GM18858 (cell line): Measurements from ENCODE around the gene RNF149.
"Not testable (repeated sequence)": the region's sequence is repeated elsewhere in the genome, so short reads cannot be mapped to it uniquely, and the experiment has no call there.

ENCODE experiments used
- ATAC-seq: cut with Tn5 transposase; IDR thresholded peaks from one replicate; pipeline ENCODE4 v1.9.1; 2021; ENCODE audit not compliant: unreplicated experiment

The RNF149 gene

DNA sequence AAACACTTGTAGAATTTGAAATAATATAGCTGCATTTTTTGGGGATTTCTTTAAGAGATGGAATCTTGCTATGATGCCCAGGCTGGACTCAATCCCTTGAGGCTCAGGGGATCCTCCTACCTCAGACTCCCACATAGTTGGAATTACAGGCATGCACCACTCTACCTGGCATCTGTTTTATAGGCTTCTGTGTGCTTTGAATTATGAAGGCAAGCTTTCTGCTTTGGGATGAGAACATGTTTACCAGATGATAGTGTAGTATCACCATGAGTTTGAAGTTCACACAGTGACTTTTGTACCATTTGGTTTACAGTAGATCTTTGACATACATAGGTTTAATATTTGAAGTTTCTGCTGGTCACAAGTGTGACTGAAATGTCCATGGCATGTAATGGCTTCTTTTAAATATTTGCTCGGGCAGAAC, 45.1 kb downstream of the RNF149 start:
- no peak for ATAC-seq

DNA sequence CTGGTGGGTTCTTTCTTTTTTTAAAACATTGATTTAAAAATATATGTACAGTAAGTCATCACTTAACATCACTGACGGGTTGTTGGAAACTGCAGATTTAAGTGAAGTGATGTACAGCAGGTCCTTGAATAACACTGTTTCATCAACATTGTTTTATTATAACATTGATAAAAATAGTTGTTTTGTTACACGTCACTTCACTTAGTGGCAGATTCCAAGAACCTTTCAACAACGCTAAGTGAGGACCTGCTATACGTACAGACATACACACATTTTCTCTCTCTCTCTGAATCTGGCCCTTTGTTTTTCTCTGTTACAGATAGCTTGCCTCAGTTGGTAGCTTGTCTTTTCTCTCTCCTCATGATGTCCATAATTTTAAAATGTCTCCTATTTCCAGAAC, 46.4 kb downstream of the RNF149 start:
- no peak for ATAC-seq

DNA sequence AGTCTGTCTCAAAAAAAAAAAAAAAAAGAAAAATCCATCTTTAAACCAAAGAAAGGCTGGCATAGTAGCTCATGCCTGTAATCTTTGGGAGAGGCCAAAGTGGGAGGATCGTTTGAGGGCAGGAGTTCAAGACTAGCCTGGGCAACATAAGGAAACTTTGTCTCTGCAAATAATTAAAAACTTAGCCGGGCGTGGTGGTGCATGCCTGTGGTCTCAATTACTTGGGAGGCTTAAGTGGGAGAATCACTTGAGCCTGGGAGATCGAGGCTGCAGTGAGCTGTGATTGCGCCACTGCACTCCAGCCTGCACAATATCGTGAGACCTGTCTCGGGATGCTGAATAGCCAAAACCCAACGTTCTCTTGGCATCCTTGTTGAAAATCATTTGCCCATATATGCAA, 49.7 kb downstream of the RNF149 start:
- ATAC-seq = no peak

DNA sequence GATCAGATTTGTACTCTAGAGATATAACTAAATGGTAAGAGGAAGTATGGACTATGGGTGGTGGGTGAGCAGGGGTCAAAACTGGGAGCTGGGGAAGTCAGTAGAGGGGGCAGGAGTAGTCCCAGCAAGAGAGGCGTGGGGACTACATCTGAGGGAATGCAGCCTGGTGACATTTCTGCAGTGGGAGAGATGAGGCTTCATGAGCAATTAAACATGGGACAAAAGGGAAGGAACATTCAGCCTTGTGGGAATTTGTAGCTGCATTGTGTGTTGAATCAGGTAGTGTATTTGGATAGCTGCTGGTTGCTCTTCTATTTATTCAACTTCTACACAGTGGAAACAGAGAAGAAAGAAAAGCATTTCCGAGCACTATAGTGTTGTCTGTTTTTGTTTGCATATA, 52.2 kb downstream of the RNF149 start:
- ATAC-seq = no peak

DNA sequence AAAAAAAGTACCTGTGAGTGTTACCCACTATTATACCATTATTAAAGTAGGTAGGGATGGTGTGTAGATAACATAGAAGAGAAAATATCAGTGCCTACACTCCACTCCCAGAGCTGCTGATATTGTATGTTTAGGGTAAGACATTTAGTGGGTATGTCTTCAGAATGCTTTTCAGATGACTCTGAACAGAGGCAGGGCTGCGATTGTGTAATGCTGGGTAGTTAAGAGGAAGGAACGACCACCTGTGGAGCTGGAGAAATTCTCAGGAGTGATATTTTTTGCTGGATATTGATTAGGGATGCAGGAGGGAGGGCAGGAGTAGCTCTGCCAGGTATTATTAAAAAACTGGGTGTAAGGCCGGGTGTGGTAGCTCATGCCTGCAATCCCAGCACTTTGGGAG, 53.0 kb downstream of the RNF149 start:
- ATAC-seq = no peak

DNA sequence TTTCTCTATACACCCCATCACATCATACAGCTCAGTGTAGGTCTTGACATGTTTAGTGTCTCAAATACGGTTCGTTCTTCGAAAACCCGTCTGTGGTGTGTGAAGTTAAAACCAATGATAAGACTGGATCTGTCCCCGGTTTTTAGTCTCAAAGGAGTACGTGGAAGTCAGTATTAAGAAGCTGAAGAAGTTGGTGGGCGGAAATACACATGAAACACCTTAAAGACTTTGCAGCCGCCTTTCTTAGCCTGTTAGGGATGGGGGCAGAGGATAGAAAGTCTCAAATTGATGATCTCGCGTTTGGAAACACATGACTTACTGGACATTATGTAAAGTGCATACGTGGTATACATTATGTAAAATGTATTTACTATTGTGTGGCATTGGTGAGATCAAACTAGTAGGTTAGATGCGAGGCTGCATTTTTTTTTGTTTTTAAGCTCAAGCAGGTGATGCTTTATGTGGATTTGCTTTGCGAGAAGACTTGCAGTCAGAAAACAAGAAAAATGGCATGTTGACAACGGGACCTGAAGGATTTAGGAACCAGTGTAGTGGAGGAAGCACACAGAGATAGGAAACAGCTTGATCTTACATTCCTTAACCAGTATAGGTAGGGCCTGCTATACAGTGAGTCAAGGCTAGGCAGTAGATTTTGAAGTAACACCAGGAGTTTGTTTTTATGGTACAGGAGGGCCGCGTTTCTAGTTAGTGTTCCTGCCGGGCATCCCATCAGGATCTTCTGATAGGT, 54.6 kb downstream of the RNF149 start:
- ATAC-seq = no peak

DNA sequence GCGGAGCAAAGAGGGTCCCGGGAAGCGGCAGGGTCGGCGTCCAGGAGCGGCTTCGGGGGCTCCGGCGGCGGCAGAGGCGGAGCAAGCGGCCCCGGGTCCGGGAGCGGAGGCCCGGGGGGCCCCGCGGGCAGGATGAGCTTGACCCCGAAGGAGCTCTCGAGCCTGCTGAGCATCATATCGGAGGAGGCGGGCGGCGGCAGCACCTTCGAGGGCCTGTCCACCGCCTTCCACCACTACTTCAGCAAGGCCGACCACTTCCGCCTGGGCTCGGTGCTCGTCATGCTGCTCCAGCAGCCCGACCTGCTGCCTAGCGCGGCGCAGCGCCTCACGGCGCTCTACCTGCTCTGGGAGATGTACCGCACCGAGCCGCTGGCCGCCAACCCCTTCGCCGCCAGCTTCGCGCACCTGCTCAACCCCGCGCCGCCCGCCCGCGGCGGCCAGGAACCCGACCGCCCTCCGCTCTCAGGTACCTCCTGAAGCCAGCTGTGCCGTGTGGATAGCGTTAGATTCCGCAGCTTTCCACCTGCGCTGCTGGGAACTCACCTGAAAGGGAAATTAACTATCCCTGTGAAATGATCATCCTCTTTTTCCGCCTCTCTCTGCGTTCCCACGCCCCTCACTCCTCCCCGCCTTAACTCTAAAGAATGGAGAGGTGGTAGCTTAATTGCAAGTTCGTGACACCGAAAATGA, 55.3 kb downstream of the RNF149 start:
- ATAC-seq = peak; percentile 30

DNA sequence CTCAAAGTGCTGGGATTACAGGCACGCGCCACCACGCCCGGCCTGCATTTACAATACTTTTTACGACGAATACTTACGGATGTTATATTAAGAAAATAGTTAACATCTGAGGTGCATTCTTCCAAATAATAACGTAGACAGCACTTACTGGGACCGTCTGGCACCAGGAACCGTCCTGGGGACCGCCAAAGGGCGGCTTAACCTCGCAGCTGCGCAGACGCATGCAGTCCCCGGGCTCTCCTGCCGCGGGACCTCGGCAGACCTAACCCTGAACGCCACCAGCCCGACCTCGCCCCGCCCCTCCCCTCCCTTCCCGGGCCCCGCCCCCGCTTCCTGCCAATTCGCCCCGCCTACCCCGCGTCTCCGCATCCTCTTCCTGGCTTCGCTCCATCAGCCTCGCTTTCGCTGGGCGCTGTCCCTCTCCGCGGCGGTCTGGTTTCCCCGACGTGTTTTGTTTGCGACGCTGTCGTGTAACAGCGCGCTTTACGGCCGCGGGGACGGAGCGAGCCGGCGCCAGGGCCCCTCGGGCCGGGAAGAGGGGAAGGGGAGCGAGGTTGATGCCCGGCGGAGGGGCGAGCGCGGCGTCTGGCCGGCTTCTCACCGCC, 56.0 kb downstream of the RNF149 start, which contains the start of gene CNOT11:
CNOT11 (plus strand) TSS at position 479 of the 605 bp plus-strand sequence; CDS start at position 558, 79 bp downstream.
- peak; percentile 77 for ATAC-seq

DNA sequence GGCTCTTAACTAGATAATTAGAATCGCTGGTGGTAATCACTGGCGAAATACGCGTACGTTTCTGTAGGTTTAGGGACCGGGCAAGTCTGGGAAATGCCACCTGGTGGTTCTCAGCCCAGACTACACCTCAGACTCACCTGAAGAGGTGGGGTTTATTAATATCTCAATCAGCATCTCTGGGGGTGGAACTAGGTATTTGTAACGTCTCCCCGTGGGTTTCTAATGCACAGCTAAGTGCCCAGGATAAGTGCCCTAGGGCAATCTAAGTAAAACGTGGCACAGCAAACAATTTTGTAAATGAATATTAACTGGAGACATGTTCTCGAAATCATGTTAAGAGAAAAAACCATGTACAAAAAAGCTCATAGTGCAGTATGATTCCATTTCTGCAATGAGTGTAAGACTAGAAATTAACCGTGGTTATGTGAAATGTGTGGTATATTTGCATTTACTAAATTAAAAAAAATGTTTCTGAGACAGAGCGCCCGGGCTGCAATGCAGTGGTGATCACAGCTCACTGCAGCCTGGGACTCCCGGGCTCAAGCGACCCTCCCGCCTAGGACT, 56.6 kb downstream of the RNF149 start:
- peak; percentile 55 for ATAC-seq

DNA sequence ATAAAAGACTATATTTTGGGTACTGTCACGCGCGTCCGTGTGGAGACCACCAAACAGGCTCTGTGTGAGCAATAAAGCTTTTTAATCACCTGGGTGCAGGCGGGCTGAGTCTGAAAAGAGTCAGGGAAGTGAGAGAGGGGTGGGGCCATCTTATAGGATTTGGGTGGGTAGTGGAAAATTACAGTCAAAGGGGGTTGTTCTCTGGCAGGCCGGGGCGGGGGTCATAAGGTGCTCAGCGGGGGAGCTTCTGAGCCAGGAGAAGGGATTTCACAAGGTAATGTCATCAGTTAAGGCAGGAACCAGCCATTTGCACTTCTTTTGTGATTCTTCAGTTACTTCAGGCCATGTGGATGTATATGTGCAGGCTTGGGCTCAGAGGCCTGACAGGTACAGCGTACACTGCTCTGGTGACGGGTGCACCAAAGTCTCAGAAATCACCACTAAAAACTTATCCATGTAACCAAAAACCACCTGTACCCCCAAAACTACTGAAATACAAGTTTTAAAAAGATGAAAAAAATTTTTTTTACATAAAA, 57.2 kb downstream of the RNF149 start:
- not testable (repeated sequence) for ATAC-seq

DNA sequence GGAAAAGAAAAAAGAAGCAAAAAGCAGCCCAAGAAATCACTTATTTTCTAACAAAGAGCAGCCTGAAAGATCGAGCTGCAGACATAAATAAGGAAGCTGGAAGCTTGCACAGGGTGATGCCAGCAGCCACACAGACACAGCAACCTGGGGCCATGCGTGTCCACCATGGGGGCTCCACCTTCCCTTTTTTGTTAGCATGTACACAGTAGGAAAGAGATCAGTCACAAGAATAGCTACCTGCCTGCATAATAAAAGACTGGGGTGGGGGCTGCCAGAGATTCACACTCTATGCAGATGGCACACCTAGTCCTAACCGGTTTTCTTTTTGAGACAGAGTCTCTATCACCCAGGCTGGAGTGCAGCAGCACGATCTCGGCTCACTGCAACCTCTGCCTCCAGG, 58.7 kb downstream of the RNF149 start:
- ATAC-seq = no peak

DNA sequence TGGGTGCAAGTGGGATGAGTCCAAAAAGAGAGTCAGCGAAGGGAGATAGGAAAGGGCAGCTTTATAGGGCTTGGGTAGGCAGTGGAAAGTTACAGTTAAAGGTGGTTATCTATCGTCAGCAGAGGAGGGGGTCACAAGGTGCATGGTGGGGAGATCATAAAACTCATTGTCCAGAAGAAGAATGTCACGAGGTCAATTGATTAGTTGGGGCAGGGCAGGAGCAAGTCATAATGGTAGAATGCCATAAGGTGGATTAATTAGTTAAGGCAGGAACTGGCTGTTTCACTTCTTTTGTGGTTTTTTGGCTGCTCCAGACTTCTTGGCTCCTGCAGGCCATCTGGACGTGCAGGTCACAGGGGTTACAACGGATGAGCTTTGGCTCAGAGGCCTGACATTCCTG, 59.7 kb downstream of the RNF149 start:
- ATAC-seq = not testable (repeated sequence)

DNA sequence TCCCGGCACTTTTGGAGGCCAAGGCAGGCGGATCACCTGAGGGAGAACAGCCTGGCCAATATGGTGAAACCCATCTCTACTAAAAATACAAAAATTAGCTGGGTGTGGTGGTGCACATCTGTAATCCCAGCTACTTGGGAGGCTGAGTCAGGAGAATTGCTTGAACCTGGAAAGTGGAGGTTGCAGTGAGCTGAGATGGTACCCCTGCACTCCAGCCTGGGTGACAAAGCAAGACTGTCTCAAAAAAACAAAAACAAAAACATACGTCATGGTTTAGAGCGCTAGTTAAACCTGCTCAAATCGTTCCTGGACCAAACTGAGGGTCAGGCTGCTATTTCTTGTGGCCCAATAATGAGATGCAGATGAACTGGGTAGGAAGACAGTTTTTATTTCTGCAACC, 63.0 kb downstream of the RNF149 start:
- not testable (repeated sequence) for ATAC-seq

DNA sequence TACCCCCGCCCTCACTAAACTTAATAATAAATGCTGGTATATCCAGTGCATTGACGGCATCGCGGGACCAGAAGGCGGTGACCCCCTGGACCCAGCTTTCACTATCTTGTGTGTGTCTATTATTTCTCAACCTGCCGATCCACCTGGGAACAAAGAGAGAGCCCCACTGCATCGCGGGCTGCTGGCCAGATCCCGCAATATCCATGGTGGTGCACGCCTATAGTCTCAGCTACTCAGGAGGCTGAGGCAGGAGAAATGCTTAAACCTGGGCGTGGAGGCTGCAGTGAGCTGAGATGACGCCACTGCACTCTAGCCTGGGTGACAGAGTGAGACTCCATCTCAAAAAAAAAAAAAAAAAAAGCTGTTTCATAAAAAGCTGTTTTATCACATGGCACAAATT, 63.6 kb downstream of the RNF149 start:
- not testable (repeated sequence) for ATAC-seq

DNA sequence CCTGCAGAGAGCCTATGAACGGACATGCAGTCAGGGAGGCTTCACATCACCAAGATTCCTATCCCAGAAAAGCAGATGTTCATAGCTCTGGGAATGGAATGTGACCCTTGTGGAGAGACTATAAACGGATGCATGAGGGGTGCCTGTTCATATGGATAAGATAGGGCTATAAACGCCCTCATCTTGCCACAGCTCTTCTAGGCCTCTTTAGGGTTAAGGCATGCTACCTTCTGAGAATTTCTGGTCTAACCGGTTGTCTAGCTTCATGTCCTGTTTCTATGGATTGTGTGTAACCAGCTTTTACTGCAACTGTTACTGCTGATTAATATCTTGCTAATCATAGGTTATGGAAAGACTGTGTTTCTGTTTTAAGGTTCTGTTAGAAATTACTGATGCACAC, 64.1 kb downstream of the RNF149 start:
- ATAC-seq = not testable (repeated sequence)

DNA sequence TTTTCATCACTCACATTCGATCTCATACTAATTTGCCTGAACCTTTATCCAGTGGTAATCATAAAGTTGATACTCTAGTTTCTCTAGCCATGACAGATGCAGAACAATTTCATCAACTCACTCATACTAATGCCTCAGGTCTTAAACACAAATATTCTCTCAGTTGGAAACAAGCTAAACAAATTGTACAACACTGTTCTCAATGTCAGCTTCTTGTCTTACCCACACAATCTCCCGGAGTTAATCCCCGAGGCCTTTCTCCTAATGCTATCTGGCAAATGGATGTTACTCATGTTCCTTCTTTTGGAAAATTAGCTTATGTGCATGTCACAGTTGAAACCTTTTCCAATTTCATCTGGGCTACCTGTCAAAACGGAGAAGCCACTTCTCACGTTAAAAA, 67.3 kb downstream of the RNF149 start:
- ATAC-seq = no peak

DNA sequence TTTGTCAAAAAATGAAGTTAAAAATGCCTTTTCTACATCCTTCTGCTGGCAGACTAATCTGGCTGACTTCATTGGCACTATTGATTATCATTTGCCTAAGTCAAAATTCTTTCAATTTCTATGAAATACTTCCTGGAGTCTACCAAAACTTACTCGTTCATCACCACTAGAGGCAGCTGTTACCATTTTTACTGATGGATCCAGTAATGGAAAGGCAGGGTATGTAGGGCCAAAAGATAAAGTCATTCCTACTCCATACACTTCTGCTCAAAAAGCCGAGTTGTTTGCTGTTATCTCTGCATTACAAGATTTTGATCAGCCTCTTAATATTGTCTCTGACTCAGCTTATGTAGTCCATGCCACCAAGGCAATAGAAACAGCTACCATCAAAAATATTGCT, 67.8 kb downstream of the RNF149 start:
- ATAC-seq = not testable (repeated sequence)

DNA sequence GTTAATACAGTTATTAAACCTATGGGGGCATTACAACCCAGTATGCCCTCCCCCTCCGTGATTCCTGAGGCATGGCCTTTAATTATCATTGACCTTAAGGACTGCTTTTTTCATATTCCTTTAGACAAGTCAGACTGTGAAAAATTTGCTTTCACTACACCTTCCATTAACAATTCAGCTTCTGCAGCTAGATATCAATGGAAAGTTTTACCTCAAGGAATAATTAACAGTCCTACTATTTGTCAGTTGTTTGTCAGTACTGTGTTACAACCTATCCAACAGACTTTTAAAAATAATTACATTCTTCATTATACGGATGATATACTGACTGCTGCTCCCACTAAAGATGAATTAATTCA, 68.8 kb downstream of the RNF149 start:
- not testable (repeated sequence) for ATAC-seq

DNA sequence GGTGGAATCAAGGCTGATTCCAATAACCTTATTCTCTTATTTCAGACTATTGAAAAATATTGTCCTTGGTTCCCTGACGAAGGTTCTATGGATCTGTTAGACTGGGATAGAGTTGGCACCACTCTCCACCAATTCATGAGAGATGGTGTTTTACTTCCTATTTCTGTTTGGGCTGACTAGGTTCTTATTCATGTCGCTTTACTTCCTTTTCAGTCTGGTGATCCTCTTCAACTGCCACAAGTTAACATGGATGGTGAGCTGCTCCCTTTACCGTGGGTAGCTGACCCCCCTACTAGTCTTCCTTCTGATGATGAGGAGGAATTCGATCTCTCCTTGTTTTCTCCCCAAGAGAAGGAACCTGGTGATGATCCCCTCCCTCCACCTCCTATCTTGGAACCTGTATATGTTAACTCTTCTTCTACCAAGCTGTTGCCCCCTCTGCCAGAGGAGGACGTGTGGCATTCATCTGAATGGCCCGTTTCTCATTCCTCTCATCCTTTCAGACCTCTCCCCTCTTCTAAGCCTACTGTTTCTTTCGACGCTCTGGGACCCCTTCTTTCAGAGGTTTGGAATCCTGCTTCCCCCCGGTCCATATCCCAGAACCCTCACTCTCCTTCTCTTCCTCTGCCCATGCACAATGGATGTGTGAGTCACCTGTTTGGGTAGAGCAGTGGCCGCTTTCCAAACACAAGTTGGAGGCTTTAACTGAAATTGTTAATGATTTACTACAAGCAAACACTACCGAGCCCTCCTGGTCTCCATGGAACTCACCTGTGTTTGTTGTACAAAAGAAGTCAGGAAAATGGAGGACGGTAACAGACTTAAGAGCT, 69.4 kb downstream of the RNF149 start:
- no peak for ATAC-seq

DNA sequence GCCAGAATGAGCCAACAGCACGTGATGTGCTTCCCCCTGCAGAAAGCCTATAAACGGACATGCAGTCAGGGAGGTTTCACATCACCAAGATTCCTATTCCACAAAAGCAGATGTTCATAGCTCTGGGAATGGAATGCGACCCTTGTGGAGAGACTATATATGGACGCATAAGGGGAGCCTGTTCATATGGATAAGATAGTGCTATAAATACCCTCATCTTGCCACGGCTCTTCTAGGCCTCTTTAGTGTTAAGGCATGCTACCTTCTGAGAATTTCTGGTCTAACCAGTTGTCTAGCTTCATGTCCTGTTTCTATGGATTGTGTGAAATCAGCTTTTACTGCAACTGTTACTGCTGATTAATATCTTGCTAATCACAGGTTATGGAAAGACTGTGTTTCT, 70.6 kb downstream of the RNF149 start:
- not testable (repeated sequence) for ATAC-seq

DNA sequence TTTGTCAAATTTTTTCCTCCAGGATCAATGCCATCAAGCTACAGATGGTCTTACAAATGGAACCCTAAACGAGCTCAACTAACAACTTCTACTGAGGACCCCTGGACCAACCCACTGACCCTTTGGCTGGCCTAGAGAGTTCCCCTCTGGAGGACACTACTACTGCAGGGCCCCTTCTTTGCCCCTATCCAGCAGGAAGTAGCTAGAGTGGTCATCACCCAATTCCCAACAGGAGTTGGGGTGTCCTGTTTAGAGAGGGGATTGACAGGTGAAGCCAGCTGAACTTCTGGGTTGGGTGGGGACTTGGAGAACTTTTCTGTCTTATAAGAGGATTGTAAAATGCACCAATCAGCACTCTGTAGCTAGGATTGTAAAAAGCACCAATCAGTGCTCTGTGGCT, 72.5 kb downstream of the RNF149 start:
- not testable (repeated sequence) for ATAC-seq
